Natural killer cell (primary cell): Measurements from ENCODE around the gene ZBTB17. TPM values are rescaled to one million over a fixed set of nuclear protein-coding genes. Genes with fewer than 3 reads are reported as not detected.
A peak's percentile ranks its signal among the peaks of the same experiment; 100 is the strongest.

Source experiments
- ATAC-seq, 3 donors: fragments of 150-1000 bp in 2 of 3; fragments of 200-7000 bp in 1 of 3; cut with Tn5 transposase; 1 replicate in 1 of 3; 2 replicates in 2 of 3; pipeline ENCODE4 v1.10.0; 2021; ENCODE audit warnings: mild to moderate bottlenecking in 2 of 3, moderate library complexity in 2 of 3
- DNase-seq, 2 donors: peaks; one replicate each; pipeline versions ENCODE4 v3.0.0 to v3.0.0-alpha.2; 2013 to 2021; ENCODE audit warnings: mixed read lengths in 1 of 2
- H3K27ac ChIP-seq: one replicate; pipeline ENCODE4 v1.5.1; 2013; ENCODE audit warnings: mild to moderate bottlenecking, low read length
- H3K27me3 ChIP-seq: one replicate; pipeline ENCODE4 v1.6.1; 2013; ENCODE audit warnings: low read length; ENCODE audit not compliant: control insufficient read depth, insufficient read depth
- H3K36me3 ChIP-seq: one replicate; pipeline ENCODE4 v1.6.1; 2013; ENCODE audit warnings: low read length; ENCODE audit not compliant: control insufficient read depth, insufficient read depth
- H3K4me1 ChIP-seq: one replicate; pipeline ENCODE4 v1.6.1; 2013; ENCODE audit warnings: low read length; ENCODE audit not compliant: control insufficient read depth, insufficient read depth
- H3K4me3 ChIP-seq: one replicate; pipeline ENCODE4 v1.5.1; 2013; ENCODE audit warnings: low read length
- H3K9me3 ChIP-seq: one replicate; pipeline ENCODE4 v1.6.1; 2013; ENCODE audit warnings: low read length; ENCODE audit not compliant: control insufficient read depth, insufficient read depth
- H3K27ac Mint-ChIP-seq, 2 donors: one replicate each; pipeline ENCODE4 v1.8.0; 2022; ENCODE audit warnings: mild to moderate bottlenecking in 2 of 2, mixed read lengths in 2 of 2, moderate library complexity in 1 of 2
- H3K27me3 Mint-ChIP-seq, 2 donors: one replicate each; pipeline ENCODE4 v1.8.0; 2022; ENCODE audit warnings: low read depth in 2 of 2, mixed read lengths in 2 of 2
- H3K36me3 Mint-ChIP-seq: one replicate; pipeline ENCODE4 v1.8.0; 2022; ENCODE audit warnings: mixed read lengths
- H3K4me1 Mint-ChIP-seq, 2 donors: one replicate each; pipeline ENCODE4 v1.8.0; 2022; ENCODE audit warnings: mixed read lengths in 2 of 2
- H3K4me3 Mint-ChIP-seq: one replicate; pipeline ENCODE4 v1.8.0; 2022; ENCODE audit warnings: mild to moderate bottlenecking, moderate library complexity, mixed read lengths
- H3K9me3 Mint-ChIP-seq, 2 donors: one replicate each; pipeline ENCODE4 v1.8.0; 2022; ENCODE audit warnings: mixed read lengths in 2 of 2
- CTCF ChIP-seq: fragments of 200-600 bp; IDR thresholded peaks from one replicate; pipeline ENCODE4 v1.8.0; 2022; ENCODE audit warnings: antibody characterized with exemption
- WGBS: methylation state at CpG from one replicate; pipeline ENCODE4 v1.1.7; 2013; ENCODE audit warnings: missing lambda C conversion rate; ENCODE audit not compliant: insufficient coverage; 5-methylcytosine and 5-hydroxymethylcytosine counted together
- intact Hi-C: fragments of 100-400 bp; cut with micrococcal nuclease; formaldehyde crosslinking; loops from one replicate; pipeline ENCODE4 v1.14.2; 2022
- total RNA-seq, 4 donors: library from RNA; stranded (reverse); fragments of 120-200 nt in 1 of 4; gene quantifications; one replicate each; pipeline versions ENCODE4 v1.2.3 to v1.2.4, GENCODE V29; 2013 to 2022

The ZBTB17 gene
- total RNA-seq, 3 donors from 2014 or later (not counting 1 experiment from before 2014, with no cell fraction given): 86.0 to 100 (median 86.9) TPM

GRCh38 chr1:16017076-16017460 lies 41.2 kb upstream of the ZBTB17 start:
- no peaks in the 10 kb centered on the region for H3K27me3 Mint-ChIP-seq

GRCh38 chr1:16015960-16016901 lies 40.3 kb upstream of the ZBTB17 start:
- WGBS: 78% methylated on average over 23 of the region's 23 CpGs

More at GRCh38 chr1:16017076-16017460, 41.2 kb upstream of the ZBTB17 start:
- no peaks in the 10 kb centered on the region for H3K36me3 Mint-ChIP-seq
- no peak overlapping the region for H3K27ac Mint-ChIP-seq
- Histone ChIP-seq H3K9me3 (no peaks in the 10 kb centered on the region), H3K4me3 (no peak overlapping the region), H3K36me3 (no peaks in the 10 kb centered on the region), H3K27me3 (no peaks in the 10 kb centered on the region), H3K27ac (no peak overlapping the region), H3K4me1 (peaks cover 13% of the 10 kb centered on the region)
- TF ChIP-seq CTCF: no peak
- no peak overlapping the region for H3K4me3 Mint-ChIP-seq
- H3K9me3 Mint-ChIP-seq: no peaks in the 10 kb centered on the region
- intact Hi-C loops: no loop called here
- DNase-seq (no peak), ATAC-seq (no peak)
- peaks cover 0 to 11% of the 10 kb centered on the region in 2 donors for H3K4me1 Mint-ChIP-seq
- 80% methylated on average over 10 of the region's 10 CpGs for WGBS

GRCh38 chr1:16015491-16015890 lies 39.6 kb upstream of the ZBTB17 start:
- Histone ChIP-seq H3K27me3 (no peaks in the 10 kb centered on the region), H3K4me1 (peaks cover 16% of the 10 kb centered on the region), H3K36me3 (no peaks in the 10 kb centered on the region), H3K9me3 (no peaks in the 10 kb centered on the region), H3K27ac (no peak overlapping the region), H3K4me3 (no peak overlapping the region)
- TF ChIP-seq CTCF: no peak
- Mint-ChIP-seq H3K9me3 (no peaks in the 10 kb centered on the region), H3K27ac (peak overlapping the region in 1 of 2 donors; percentile 87), H3K4me3 (no peak overlapping the region), H3K27me3 (no peaks in the 10 kb centered on the region), H3K36me3 (no peaks in the 10 kb centered on the region), H3K4me1 (peaks cover 0 to 11% of the 10 kb centered on the region in 2 donors)
- 94% methylated on average over 25 of the region's 25 CpGs for WGBS
- ATAC-seq (no peak), DNase-seq (no peak)
- intact Hi-C loops: no loop called here

More at GRCh38 chr1:16015960-16016901, 40.3 kb upstream of the ZBTB17 start:
- DNase-seq (no peak), ATAC-seq (no peak)
- Histone ChIP-seq H3K27me3 (no peaks in the 10 kb centered on the region), H3K9me3 (no peaks in the 10 kb centered on the region), H3K36me3 (no peaks in the 10 kb centered on the region), H3K4me3 (no peak overlapping the region), H3K27ac (no peak overlapping the region), H3K4me1 (peaks cover 16% of the 10 kb centered on the region)
- intact Hi-C loops: no loop called here
- Mint-ChIP-seq H3K27me3 (no peaks in the 10 kb centered on the region), H3K9me3 (no peaks in the 10 kb centered on the region), H3K4me1 (peaks cover 0 to 11% of the 10 kb centered on the region in 2 donors), H3K4me3 (no peak overlapping the region), H3K36me3 (no peaks in the 10 kb centered on the region), H3K27ac (peak overlapping the region in 1 of 2 donors; percentile 87)
- no peak for TF ChIP-seq CTCF
